CD14-positive monocyte (primary cell): ENCODE measurements around the gene SH3RF1. TPM values are rescaled to one million over a fixed set of nuclear protein-coding genes. Genes with fewer than 3 reads are reported as not detected.
A peak's percentile ranks its signal among the peaks of the same experiment; 100 is the strongest.

Source experiments
- DNase-seq, 3 donors: peaks; one replicate each; pipeline ENCODE4 v3.0.0-alpha.2; 2011 to 2022
- H2AFZ ChIP-seq: 2 replicates; pipeline ENCODE4 v1.6.0; 2012; ENCODE audit warnings: mild to moderate bottlenecking, low read depth, low read length, inconsistent platforms; ENCODE audit not compliant: insufficient read depth, poor library complexity, severe bottlenecking
- H3K27ac ChIP-seq, 2 donors: 1 replicate in 1 of 2; 2 replicates in 1 of 2; pipeline ENCODE4 v1.5.1; 2012 to 2013; ENCODE audit warnings: low read length in 2 of 2, control low read depth in 1 of 2, inconsistent platforms in 1 of 2, low read depth in 1 of 2, mild to moderate bottlenecking in 1 of 2
- H3K27me3 ChIP-seq, 2 donors: one replicate each; pipeline versions ENCODE4 v1.6.0 to v1.6.1; 2011 to 2013; ENCODE audit warnings: low read length in 2 of 2; ENCODE audit not compliant: control insufficient read depth in 2 of 2, insufficient read depth in 2 of 2
- H3K36me3 ChIP-seq, 2 donors: replicated peaks in 1 of 2; 1 replicate in 1 of 2; 2 replicates in 1 of 2; pipeline versions ENCODE4 v1.5.1 to v1.6.1; 2012 to 2013; ENCODE audit warnings: low read length in 2 of 2, control low read depth in 1 of 2, inconsistent platforms in 1 of 2, mild to moderate bottlenecking in 1 of 2; ENCODE audit not compliant: insufficient read depth in 2 of 2, control insufficient read depth in 1 of 2
- H3K4me1 ChIP-seq, 2 donors: 1 replicate in 1 of 2; 2 replicates in 1 of 2; pipeline versions ENCODE4 v1.5.1 to v1.6.1; 2012 to 2013; ENCODE audit warnings: low read length in 2 of 2, control low read depth in 1 of 2, inconsistent platforms in 1 of 2, mild to moderate bottlenecking in 1 of 2, moderate library complexity in 1 of 2; ENCODE audit not compliant: insufficient read depth in 2 of 2, control insufficient read depth in 1 of 2
- H3K4me2 ChIP-seq: replicated peaks from 2 replicates; pipeline ENCODE3; 2012; ENCODE audit warnings: low read length, moderate library complexity, mild to moderate bottlenecking; ENCODE audit not compliant: poor library complexity, severe bottlenecking; ENCODE audit errors: extremely low read depth
- H3K4me3 ChIP-seq, 3 experiments: fragments of 200-600 bp in 1 of 3; sonication (generic) in 1 of 3; replicated peaks in 1 of 3; 1 replicate in 2 of 3; 2 replicates in 1 of 3; pipeline ENCODE4 v1.5.1; 2011 to 2013; ENCODE audit warnings: low read length in 3 of 3, mild to moderate bottlenecking in 3 of 3, control low read depth in 2 of 3, low read depth in 2 of 3, inconsistent platforms in 1 of 3, moderate library complexity in 1 of 3
- H3K79me2 ChIP-seq: 2 replicates; pipeline ENCODE4 v1.6.0; 2012; ENCODE audit warnings: mild to moderate bottlenecking, control low read depth, inconsistent platforms, low read length, moderate library complexity; ENCODE audit not compliant: insufficient read depth
- H3K9ac ChIP-seq: 2 replicates; pipeline ENCODE4 v1.6.0; 2017; ENCODE audit warnings: low read length, mild to moderate bottlenecking; ENCODE audit not compliant: insufficient read depth, poor library complexity, severe bottlenecking
- H3K9me3 ChIP-seq, 2 donors: replicated peaks in 1 of 2; 1 replicate in 1 of 2; 2 replicates in 1 of 2; pipeline versions ENCODE4 v1.5.1 to v1.6.1; 2012 to 2013; ENCODE audit warnings: low read length in 2 of 2, control low read depth in 1 of 2; ENCODE audit not compliant: control insufficient read depth in 1 of 2, insufficient read depth in 1 of 2
- H4K20me1 ChIP-seq: 2 replicates; pipeline ENCODE4 v1.6.0; 2012; ENCODE audit warnings: mild to moderate bottlenecking, low read length, control low read depth, moderate library complexity; ENCODE audit not compliant: insufficient read depth
- H3K27ac Mint-ChIP-seq, 7 donors: one replicate each; pipeline ENCODE4 v1.8.0; 2020; ENCODE audit warnings: mild to moderate bottlenecking in 7 of 7, mixed read lengths in 7 of 7, moderate library complexity in 6 of 7, inconsistent platforms in 2 of 7
- H3K27me3 Mint-ChIP-seq, 3 donors: one replicate each; pipeline ENCODE4 v1.8.0; 2021 to 2022; ENCODE audit warnings: low read depth in 3 of 3, mild to moderate bottlenecking in 3 of 3, mixed read lengths in 3 of 3, moderate library complexity in 3 of 3, inconsistent platforms in 1 of 3
- H3K36me3 Mint-ChIP-seq, 2 donors: one replicate each; pipeline ENCODE4 v1.8.0; 2020; ENCODE audit warnings: mixed read lengths in 2 of 2, inconsistent platforms in 1 of 2, mild to moderate bottlenecking in 1 of 2
- H3K4me1 Mint-ChIP-seq: one replicate; pipeline ENCODE4 v1.8.0; 2020; ENCODE audit warnings: mild to moderate bottlenecking, mixed read lengths
- H3K4me3 Mint-ChIP-seq, 2 donors: one replicate each; pipeline ENCODE4 v1.8.0; 2020; ENCODE audit warnings: mild to moderate bottlenecking in 2 of 2, mixed read lengths in 2 of 2, moderate library complexity in 1 of 2
- H3K9me3 Mint-ChIP-seq, 7 donors: one replicate each; pipeline ENCODE4 v1.8.0; 2020 to 2022; ENCODE audit warnings: mixed read lengths in 7 of 7, mild to moderate bottlenecking in 6 of 7, moderate library complexity in 6 of 7, inconsistent platforms in 2 of 7
- CTCF ChIP-seq: fragments of 200-600 bp; IDR thresholded peaks from one replicate; pipeline ENCODE4 v1.8.0; 2022; ENCODE audit warnings: antibody characterized with exemption, mild to moderate bottlenecking
- WGBS: methylation state at CpG from one replicate; pipeline ENCODE4 v1.1.5; 2013; ENCODE audit warnings: missing lambda C conversion rate; ENCODE audit not compliant: insufficient coverage; 5-methylcytosine and 5-hydroxymethylcytosine counted together
- intact Hi-C, 2 donors: fragments of 100-400 bp; cut with micrococcal nuclease; formaldehyde crosslinking; loops; one replicate each; pipeline versions ENCODE4 v1.15.0 to v1.15.1; 2023
- polyA plus RNA-seq, 3 donors: library from polyadenylated mRNA; depleted of rRNA in 1 of 3; unstranded in 2 of 3; stranded (reverse) in 1 of 3; fragments of 300-500 nt in 2 of 3; fragments of >200 nt in 1 of 3; fragmentation: Illumina TruSeq in 2 of 3; gene quantifications; 1 replicate in 2 of 3; 2 replicates in 1 of 3; pipeline ENCODE4 v1.2.3, GENCODE V29; 2012 to 2021

Gene SH3RF1
- polyA plus RNA-seq, 3 donors: 3.1 to 4.7 (median 4.4) TPM

- no peak for DNase-seq
- Histone ChIP-seq H3K9me3 (no peaks in the 10 kb centered on the region), H3K4me2 (no peak overlapping the region), H3K27me3 (no peaks in the 10 kb centered on the region), H3K4me3 (no peak overlapping the region), H2AFZ (no peak overlapping the region), H4K20me1 (no peaks in the 10 kb centered on the region), H3K79me2 (no peaks in the 10 kb centered on the region), H3K4me1 (no peaks in the 10 kb centered on the region), H3K9ac (no peak overlapping the region), H3K36me3 (no peaks in the 10 kb centered on the region), H3K27ac (no peak overlapping the region)
- Mint-ChIP-seq H3K9me3 (no peaks in the 10 kb centered on the region), H3K27ac (peak overlapping the region in 1 of 7 donors; percentile 8), H3K4me1 (no peaks in the 10 kb centered on the region), H3K27me3 (peaks cover 0 to 4% (median 0%) of the 10 kb centered on the region in 3 donors), H3K36me3 (no peaks in the 10 kb centered on the region), H3K4me3 (no peak overlapping the region)
- intact Hi-C loops: no loop called here
- no peak for TF ChIP-seq CTCF
- WGBS: 94% methylated on average over 3 of the region's 10 CpGs
Observed at GRCh38 chr4:169051761-169052593, 218.8 kb downstream of the SH3RF1 start.

GRCh38 chr4:169050881-169051760, 219.6 kb downstream of the SH3RF1 start:
- H3K4me1 Mint-ChIP-seq: no peaks in the 10 kb centered on the region
- DNase-seq: no peak
- TF ChIP-seq CTCF: no peak
- Histone ChIP-seq H2AFZ (no peak overlapping the region), H3K36me3 (no peaks in the 10 kb centered on the region), H4K20me1 (no peaks in the 10 kb centered on the region), H3K4me3 (no peak overlapping the region), H3K27ac (no peak overlapping the region), H3K9me3 (no peaks in the 10 kb centered on the region), H3K9ac (no peak overlapping the region), H3K27me3 (no peaks in the 10 kb centered on the region), H3K4me2 (no peak overlapping the region), H3K4me1 (no peaks in the 10 kb centered on the region), H3K79me2 (no peaks in the 10 kb centered on the region)
- no peaks in the 10 kb centered on the region for H3K36me3 Mint-ChIP-seq
- H3K9me3 Mint-ChIP-seq: no peaks in the 10 kb centered on the region
- H3K4me3 Mint-ChIP-seq: no peak overlapping the region
- 86% methylated on average over 6 of the region's 9 CpGs for WGBS
- H3K27me3 Mint-ChIP-seq: peaks cover 0 to 4% (median 0%) of the 10 kb centered on the region in 3 donors
- intact Hi-C loops: no loop called here
- H3K27ac Mint-ChIP-seq: peak overlapping the region in 1 of 7 donors; percentile 8
